Mammary epithelial cell (primary cell): ENCODE data around the gene CARHSP1.

Experiments used
- EZH2 ChIP-seq: IDR thresholded peaks from 2 replicates; pipeline ENCODE4 v1.6.1; 2012; ENCODE audit warnings: low read length, inconsistent platforms, borderline replicate concordance
- TF ChIP-seq, protein P1 (sequence below), 2 donors: IDR thresholded peaks in 1 of 2; conservative IDR thresholded peaks in 1 of 2; 2 replicates each; pipeline ENCODE4 v1.5.1; 2011 to 2012; ENCODE audit warnings: inconsistent platforms in 2 of 2, low read length in 2 of 2, mild to moderate bottlenecking in 2 of 2, control low read depth in 1 of 2, low read depth in 1 of 2; ENCODE audit not compliant: insufficient read depth in 1 of 2; ENCODE audit errors: extremely low read depth in 1 of 2

GRCh38 chr16:8880839-8881510, 12.2 kb upstream of the CARHSP1 start:
- TF ChIP-seq, protein P1, sequence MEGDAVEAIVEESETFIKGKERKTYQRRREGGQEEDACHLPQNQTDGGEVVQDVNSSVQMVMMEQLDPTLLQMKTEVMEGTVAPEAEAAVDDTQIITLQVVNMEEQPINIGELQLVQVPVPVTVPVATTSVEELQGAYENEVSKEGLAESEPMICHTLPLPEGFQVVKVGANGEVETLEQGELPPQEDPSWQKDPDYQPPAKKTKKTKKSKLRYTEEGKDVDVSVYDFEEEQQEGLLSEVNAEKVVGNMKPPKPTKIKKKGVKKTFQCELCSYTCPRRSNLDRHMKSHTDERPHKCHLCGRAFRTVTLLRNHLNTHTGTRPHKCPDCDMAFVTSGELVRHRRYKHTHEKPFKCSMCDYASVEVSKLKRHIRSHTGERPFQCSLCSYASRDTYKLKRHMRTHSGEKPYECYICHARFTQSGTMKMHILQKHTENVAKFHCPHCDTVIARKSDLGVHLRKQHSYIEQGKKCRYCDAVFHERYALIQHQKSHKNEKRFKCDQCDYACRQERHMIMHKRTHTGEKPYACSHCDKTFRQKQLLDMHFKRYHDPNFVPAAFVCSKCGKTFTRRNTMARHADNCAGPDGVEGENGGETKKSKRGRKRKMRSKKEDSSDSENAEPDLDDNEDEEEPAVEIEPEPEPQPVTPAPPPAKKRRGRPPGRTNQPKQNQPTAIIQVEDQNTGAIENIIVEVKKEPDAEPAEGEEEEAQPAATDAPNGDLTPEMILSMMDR (conservative IDR thresholded peaks at IDR 0.05 in 1 of 2, IDR thresholded peaks at IDR 0.05 in 1 of 2; ENCODE audit: extremely low read depth in 1 of 2, insufficient read depth in 1 of 2, low read depth in 1 of 2, low read length in 2 of 2) = no peak
- no peak for TF ChIP-seq EZH2
